ENCODE results near the gene TGFBI.

The TGFBI gene

GRCh38 chr5:136025900-136026299 lies 2.9 kb upstream of the TGFBI start:
- no peak for DNase-seq (ENCODE audit: low spot score)

GRCh38 chr5:136026636-136027035 lies 2.2 kb upstream of the TGFBI start:
- no peak for DNase-seq (ENCODE audit: low spot score)

GRCh38 chr5:136027311-136027710 lies 1.5 kb upstream of the TGFBI start:
- no peak for DNase-seq (ENCODE audit: low spot score)

- no peak for DNase-seq (ENCODE audit: low spot score)
Measured at GRCh38 chr5:136028090-136028489, 698 bp upstream of the TGFBI start.

GRCh38 chr5:136030252-136030651 lies 1.5 kb downstream of the TGFBI start:
- no peak for DNase-seq (ENCODE audit: low spot score)

- no peak for DNase-seq (ENCODE audit: low spot score)
Measured at GRCh38 chr5:136030956-136031611, 2.3 kb downstream of the TGFBI start.

- DNase-seq (ENCODE audit: low spot score), result peak; percentile 19
Measured at GRCh38 chr5:136031711-136032110, 2.9 kb downstream of the TGFBI start.

- DNase-seq (ENCODE audit: low spot score), result peak; percentile 74
Measured at GRCh38 chr5:136032564-136032963, 3.8 kb downstream of the TGFBI start.

GRCh38 chr5:136033234-136033633 lies 4.4 kb downstream of the TGFBI start:
- DNase-seq (ENCODE audit: low spot score), result no peak

GRCh38 chr5:136033848-136034247 lies 5.1 kb downstream of the TGFBI start:
- no peak for DNase-seq (ENCODE audit: low spot score)

- no peak for DNase-seq (ENCODE audit: low spot score)
Measured at GRCh38 chr5:136034492-136034891, 5.7 kb downstream of the TGFBI start.

- no peak for DNase-seq (ENCODE audit: low spot score)
Measured at GRCh38 chr5:136034984-136035383, 6.2 kb downstream of the TGFBI start.

- DNase-seq (ENCODE audit: low spot score), result peak; percentile 24
Measured at GRCh38 chr5:136035837-136036236, 7.0 kb downstream of the TGFBI start.

GRCh38 chr5:136036293-136036911 lies 7.6 kb downstream of the TGFBI start:
- DNase-seq (ENCODE audit: low spot score), result no peak

GRCh38 chr5:136037001-136037705 lies 8.4 kb downstream of the TGFBI start:
- DNase-seq (ENCODE audit: low spot score), result peak; percentile 92

- no peak for DNase-seq (ENCODE audit: low spot score)
Measured at GRCh38 chr5:136038635-136039034, 9.8 kb downstream of the TGFBI start.

- DNase-seq (ENCODE audit: low spot score), result no peak
Measured at GRCh38 chr5:136039202-136039601, 10.4 kb downstream of the TGFBI start.

- DNase-seq (ENCODE audit: low spot score), result peak; percentile 85
Measured at GRCh38 chr5:136040746-136041415, 12.1 kb downstream of the TGFBI start.

GRCh38 chr5:136042156-136042555 lies 13.4 kb downstream of the TGFBI start:
- no peak for DNase-seq (ENCODE audit: low spot score)

- peak; percentile 79 for DNase-seq (ENCODE audit: low spot score)
Measured at GRCh38 chr5:136042665-136043121, 13.9 kb downstream of the TGFBI start.

GRCh38 chr5:136043551-136043950 lies 14.8 kb downstream of the TGFBI start:
- DNase-seq (ENCODE audit: low spot score), result no peak

- DNase-seq (ENCODE audit: low spot score), result no peak
Measured at GRCh38 chr5:136043968-136044610, 15.3 kb downstream of the TGFBI start.
